ENCODE results near the gene MAPRE3. TPM values are rescaled to one million over a fixed set of nuclear protein-coding genes. Genes with fewer than 3 reads are reported as not detected.

MAPRE3 gene
- total RNA-seq, 4 donors from 2014 or later, result 13.0 to 25.1 (median 17.2) TPM

- TF ChIP-seq CTCF (IDR thresholded peaks at IDR 0.05; ENCODE audit: low read depth), result no peak
Measured at GRCh38 chr2:26986576-26986975, 16.1 kb downstream of the MAPRE3 start.

- no peak for TF ChIP-seq CTCF (IDR thresholded peaks at IDR 0.05; ENCODE audit: low read depth)
Measured at GRCh38 chr2:26988058-26988860, 17.8 kb downstream of the MAPRE3 start.

- TF ChIP-seq CTCF (IDR thresholded peaks at IDR 0.05; ENCODE audit: low read depth), result no peak
Measured at GRCh38 chr2:26989156-26989555, 18.7 kb downstream of the MAPRE3 start.

GRCh38 chr2:26991717-26992116 is 21.3 kb downstream of the MAPRE3 start:
- TF ChIP-seq CTCF (IDR thresholded peaks at IDR 0.05; ENCODE audit: low read depth), result no peak

GRCh38 chr2:26993768-26994167 is 23.3 kb downstream of the MAPRE3 start:
- TF ChIP-seq CTCF (IDR thresholded peaks at IDR 0.05; ENCODE audit: low read depth), result no peak

GRCh38 chr2:26994983-26995382 is 24.5 kb downstream of the MAPRE3 start:
- TF ChIP-seq CTCF (IDR thresholded peaks at IDR 0.05; ENCODE audit: low read depth), result no peak

- TF ChIP-seq CTCF (IDR thresholded peaks at IDR 0.05; ENCODE audit: low read depth), result no peak
Measured at GRCh38 chr2:26997394-26997793, 27.0 kb downstream of the MAPRE3 start.
